IPS DF 6.9 (cell line): ENCODE measurements around the gene C10orf90.
A peak's percentile ranks its signal among the peaks of the same experiment; 100 is the strongest.
"Not testable (repeated sequence)": the region's sequence is repeated elsewhere in the genome, so short reads cannot be mapped to it uniquely, and the experiment has no call there.

Experiments
- DNase-seq: peaks from one replicate; pipeline ENCODE4 v3.0.0-alpha.2; 2013; ENCODE audit warnings: low read depth, low spot score
- H3K27ac ChIP-seq: one replicate; pipeline ENCODE4 v1.5.1; 2013; ENCODE audit warnings: low read length, control low read depth
- H3K27me3 ChIP-seq: 2 replicates; pipeline ENCODE4 v1.6.1; 2013; ENCODE audit warnings: mild to moderate bottlenecking, low read length; ENCODE audit not compliant: control insufficient read depth, insufficient read depth
- H3K36me3 ChIP-seq: 2 replicates; pipeline ENCODE4 v1.6.1; 2013; ENCODE audit warnings: low read length; ENCODE audit not compliant: control insufficient read depth, insufficient read depth
- H3K4me1 ChIP-seq: 2 replicates; pipeline ENCODE4 v1.6.1; 2013; ENCODE audit warnings: low read length; ENCODE audit not compliant: control insufficient read depth, insufficient read depth
- H3K4me3 ChIP-seq: 2 replicates; pipeline ENCODE4 v1.5.1; 2013; ENCODE audit warnings: mild to moderate bottlenecking, low read length
- H3K9me3 ChIP-seq: 2 replicates; pipeline ENCODE4 v1.6.1; 2013; ENCODE audit warnings: low read length, inconsistent platforms; ENCODE audit not compliant: control insufficient read depth, insufficient read depth
- WGBS: extraction: QIAGEN DNeasy Blood & Tissue Kit; methylation state at CpG from one replicate; pipeline ENCODE4 v1.1.7; 2013; ENCODE audit warnings: mixed read lengths, missing lambda C conversion rate; ENCODE audit not compliant: insufficient read length, insufficient coverage; 5-methylcytosine and 5-hydroxymethylcytosine counted together

The C10orf90 gene

DNA sequence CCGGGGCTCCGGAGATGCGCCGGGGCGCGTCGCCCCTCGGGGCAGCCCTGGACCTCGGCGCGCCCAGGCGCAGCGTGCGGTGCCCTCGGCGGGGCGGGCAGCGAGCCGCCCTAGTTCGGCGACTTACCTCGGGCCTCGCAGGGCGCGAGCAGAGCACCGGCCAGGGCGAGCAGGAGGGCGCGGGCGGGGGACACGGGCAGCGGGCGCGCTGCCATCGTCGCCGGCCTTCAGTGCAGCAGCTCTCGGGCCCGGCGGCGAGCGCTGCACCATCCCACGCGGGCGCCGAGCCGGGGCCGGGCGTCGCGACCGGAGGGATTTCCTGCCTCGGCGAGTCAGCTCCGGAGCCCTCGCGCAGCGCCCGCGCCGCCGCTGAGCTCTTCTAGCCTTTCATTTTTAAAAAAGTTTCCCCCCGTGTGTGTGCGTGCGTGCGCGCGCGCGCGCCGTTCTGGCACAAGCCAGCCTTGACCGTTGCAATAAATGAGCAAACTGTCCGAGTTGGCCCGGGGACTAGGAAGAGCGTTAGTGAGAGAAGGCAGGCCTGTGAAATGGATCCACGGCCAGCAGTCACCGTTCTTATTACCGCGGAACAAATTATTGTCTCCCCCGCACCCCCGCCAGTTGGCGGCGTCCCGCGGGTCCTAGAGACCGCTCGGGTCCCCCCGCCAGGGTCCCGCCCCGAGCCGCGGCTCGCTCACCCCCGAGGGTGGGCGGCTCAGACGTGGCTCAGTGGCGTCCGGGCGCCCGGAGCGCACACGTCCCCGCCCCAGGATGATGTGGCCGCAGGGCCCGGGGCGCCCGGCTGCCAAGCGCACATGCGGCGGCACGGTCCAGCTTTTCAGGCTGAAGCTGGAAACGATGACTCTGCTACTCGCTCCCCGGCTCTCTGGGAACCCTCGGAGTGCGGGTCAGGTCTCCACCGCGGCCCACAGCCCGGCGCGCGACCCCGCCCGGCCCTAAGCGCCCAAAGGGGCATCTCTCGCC is 282.3 kb downstream of the C10orf90 start, which contains the start of gene ADAM12:
TSS of gene ADAM12 (minus strand) at position 547 of the 981 bp plus-strand sequence. CDS start at position 215, 332 bp downstream.
- WGBS: no CpG with 5 or more reads among the region's 127 CpGs
- Histone ChIP-seq H3K4me1 (no peaks in the 10 kb centered on the region; the same call in 1 of the 2 replicates), H3K36me3 (no peaks in the 10 kb centered on the region; the same call in 1 of the 2 replicates), H3K27ac (no peak within 1 kb of the TSS), H3K9me3 (no peaks in the 10 kb centered on the region), H3K27me3 (peaks cover 20% of the 10 kb centered on the region; the same call in 1 of the 2 replicates), H3K4me3 (peak within 1 kb of the TSS; percentile 77)
- no peak for DNase-seq

DNA sequence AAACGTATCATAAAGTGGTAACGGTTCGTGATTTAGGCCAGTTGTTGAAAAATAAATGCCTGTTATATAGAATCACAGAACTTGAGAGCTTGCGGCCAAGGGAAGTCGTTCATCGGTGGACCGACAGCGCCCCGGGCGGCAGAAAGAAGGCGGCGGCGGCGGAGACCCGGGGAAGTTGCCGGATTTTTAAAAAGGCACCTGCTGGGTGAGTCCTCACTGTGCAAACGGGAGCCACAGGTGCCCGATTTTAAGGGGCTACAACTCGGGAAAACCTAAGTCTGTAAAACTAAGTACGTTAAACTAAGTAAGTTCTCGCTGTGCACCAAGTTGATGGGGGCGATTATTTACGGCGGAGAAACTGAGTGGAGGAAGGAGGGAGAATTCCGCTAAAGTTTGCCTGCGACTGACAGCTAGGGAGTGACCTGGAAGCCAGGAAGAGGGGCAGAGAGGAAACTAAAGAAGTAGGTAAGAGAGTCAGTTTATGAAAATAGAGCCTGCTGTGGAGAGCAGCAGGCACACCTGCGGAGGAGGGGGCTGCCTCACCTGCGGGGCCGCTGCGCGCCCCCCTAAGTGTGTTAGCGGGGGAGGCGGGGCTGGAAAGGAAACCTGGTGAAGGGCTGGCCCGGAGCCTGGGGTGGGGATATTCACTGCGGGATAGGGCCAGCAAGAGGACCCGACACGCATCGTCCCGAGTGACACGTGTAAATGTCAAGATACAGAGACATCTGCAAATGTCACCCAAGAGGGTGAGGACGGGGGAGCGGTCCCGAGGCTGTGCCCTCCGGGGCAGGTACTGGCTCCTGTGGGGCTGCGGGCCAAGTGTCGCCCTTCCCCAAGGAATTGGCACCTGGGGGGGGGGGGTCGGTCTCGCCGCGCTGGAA is 283.2 kb downstream of the C10orf90 start:
- Histone ChIP-seq H3K36me3 (no peaks in the 10 kb centered on the region; the same call in 1 of the 2 replicates), H3K4me1 (no peaks in the 10 kb centered on the region; the same call in 1 of the 2 replicates), H3K9me3 (no peaks in the 10 kb centered on the region), H3K27me3 (peaks cover 20% of the 10 kb centered on the region; the same call in 1 of the 2 replicates), H3K4me3 (peak overlapping the region; percentile 77; the same call in 1 of the 2 replicates), H3K27ac (no peak overlapping the region)
- WGBS: no CpG with 5 or more reads among the region's 50 CpGs
- DNase-seq: no peak

DNA sequence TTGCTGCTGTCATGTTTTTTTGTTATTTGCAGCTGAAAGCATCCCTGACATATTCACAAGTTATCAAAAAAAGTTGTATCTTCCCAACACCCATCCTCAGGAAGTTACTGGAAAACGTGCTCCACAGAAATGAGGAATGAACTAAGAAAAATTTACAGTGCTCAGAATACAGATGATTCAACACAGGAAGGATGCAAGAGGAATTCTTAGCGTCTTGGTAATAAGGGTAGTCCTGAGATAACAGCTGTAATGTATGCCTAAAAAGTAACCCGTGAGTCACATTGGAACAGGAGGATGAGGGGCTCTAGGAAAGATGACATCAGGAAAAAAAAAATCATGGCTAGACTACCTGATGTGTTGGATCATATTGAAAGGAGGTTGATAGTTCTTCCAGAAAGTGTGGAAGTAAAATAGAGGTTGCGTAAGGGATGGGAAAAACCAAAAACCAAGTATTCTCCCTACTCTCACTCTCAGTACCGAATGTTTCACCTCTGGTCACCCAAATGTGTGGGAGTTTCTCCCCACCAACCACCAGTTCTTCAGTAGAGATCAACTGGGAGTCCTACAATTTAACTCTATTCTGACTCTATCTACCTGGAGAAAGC is 286.1 kb downstream of the C10orf90 start:
- DNase-seq: no peak
- no peaks in the 10 kb centered on the region for H3K9me3 ChIP-seq
- WGBS: no CpG with 5 or more reads among the region's 5 CpGs
- H3K4me3 ChIP-seq: no peak overlapping the region
- H3K27ac ChIP-seq: no peak overlapping the region
- peaks cover 16% of the 10 kb centered on the region; the same call in 1 of the 2 replicates for H3K27me3 ChIP-seq
- H3K36me3 ChIP-seq: no peaks in the 10 kb centered on the region; the same call in 1 of the 2 replicates
- no peaks in the 10 kb centered on the region; the same call in 1 of the 2 replicates for H3K4me1 ChIP-seq

DNA sequence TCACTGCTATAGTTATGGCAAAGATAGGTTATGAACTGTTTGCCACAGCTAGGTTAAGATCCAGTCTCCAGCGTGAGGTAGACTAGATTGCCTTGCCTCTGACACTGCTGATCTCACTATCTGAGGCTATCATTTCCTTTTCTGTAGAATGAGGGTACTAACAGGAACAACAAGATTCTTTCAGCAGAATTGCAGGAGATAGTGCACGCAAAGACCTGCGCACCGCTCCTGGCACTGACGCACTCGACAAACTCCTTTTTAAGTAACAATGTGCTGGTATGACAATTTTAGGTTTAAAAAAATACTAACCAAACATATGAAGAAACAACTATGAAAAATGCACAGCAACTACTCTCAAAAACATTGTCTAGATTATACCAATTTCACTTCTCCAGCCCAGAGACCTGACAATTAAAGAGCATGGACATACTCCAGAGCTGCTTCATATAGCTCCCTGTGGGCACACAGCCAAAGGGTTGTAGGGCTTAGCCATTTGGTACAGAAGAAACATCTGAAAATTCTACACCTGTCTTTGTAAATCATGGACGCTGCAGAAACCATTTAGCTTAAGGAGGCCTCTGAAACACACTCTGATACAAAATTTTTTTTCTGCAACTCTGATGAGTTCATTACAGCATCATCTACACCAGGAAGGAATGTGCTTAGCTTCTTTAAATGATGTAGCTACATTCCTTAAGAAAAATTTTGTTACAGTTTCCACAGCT is 290.0 kb downstream of the C10orf90 start:
- Histone ChIP-seq H3K9me3 (no peaks in the 10 kb centered on the region), H3K4me1 (no peaks in the 10 kb centered on the region), H3K27me3 (no peaks in the 10 kb centered on the region), H3K4me3 (no peak overlapping the region), H3K27ac (no peak overlapping the region), H3K36me3 (no peaks in the 10 kb centered on the region)
- no peak for DNase-seq
- no CpG with 5 or more reads among the region's 7 CpGs for WGBS

DNA sequence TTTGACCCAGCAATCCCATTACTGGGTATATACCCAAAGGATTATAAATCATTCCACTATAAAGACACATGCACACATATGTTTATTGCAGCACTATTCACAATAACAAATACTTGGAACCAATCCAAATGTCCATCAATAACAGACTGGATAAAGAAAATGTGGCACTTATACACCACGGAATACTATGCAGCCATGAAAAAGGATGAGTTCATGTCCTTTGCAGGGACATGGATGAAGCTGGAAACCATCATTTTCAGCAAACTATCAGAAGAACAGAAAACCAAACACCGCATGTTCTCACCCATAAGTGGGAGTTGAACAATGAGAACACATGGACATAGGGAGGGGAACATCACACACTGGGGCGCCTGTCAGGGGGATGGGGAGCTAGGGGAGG is 291.3 kb downstream of the C10orf90 start:
- DNase-seq, H3K4me1 ChIP-seq, H3K27me3 ChIP-seq, H3K4me3 ChIP-seq, H3K9me3 ChIP-seq, H3K36me3 ChIP-seq, H3K27ac ChIP-seq: not testable (repeated sequence)
- whole genome bisulfite sequencing: no CpG with 5 or more reads among the region's 3 CpGs

DNA sequence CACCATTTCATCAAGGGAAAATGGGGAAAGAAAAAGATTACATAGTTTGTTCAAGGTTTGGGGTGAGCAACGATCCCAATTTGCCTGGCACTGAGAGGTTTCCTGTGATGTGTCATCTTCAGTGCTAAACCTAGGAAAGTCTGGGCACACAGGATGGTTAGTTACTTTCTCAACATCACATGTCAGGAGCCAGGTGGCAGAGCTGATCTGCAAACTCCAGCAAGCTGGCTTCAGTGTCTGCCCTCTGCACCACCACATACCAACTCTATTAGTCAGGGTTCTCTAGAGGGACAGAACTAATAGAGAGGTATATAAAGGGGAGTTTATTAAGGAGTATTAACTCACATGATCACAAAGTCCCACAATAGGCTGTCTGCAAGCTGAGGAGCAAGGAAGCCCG is 293.5 kb downstream of the C10orf90 start:
- H3K27ac ChIP-seq: no peak overlapping the region
- WGBS: no CpG with 5 or more reads among the region's 2 CpGs

DNA sequence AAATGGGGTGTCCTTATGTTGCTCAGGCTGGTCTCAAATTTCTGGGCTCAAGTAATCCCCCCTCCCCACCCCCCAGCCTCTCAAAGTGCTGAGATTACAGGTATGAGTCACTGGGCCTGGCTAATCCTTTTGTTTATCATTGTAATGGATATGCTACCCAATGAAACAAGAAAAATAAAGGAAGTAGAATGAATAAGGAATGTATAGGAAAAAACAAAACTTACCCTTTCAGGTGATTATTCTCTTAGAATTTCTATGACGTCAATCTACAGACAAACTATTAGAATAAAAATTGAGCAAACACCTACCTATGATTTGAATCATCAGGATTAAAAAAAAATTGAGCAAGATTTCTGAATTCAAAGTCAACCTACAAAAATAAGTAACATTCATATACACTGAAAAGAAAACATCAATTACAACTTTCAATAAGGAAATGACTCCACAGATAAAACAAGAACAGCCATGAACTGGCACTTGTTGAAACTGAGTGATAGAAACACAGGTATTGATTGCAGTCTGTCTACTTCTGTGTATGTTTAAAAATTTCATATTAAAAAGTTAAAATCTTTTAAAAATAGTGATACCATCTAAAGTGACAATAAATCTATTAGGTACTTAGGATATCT is 294.5 kb downstream of the C10orf90 start:
- no CpG with 5 or more reads among the region's 1 CpG for WGBS
- Histone ChIP-seq H3K4me1 (no peaks in the 10 kb centered on the region), H3K27me3 (no peaks in the 10 kb centered on the region), H3K36me3 (no peaks in the 10 kb centered on the region), H3K9me3 (no peaks in the 10 kb centered on the region), H3K4me3 (no peak overlapping the region), H3K27ac (no peak overlapping the region)
- DNase-seq: no peak

More for the DNA sequence above, 293.5 kb downstream of the C10orf90 start:
- Histone ChIP-seq H3K4me1 (no peaks in the 10 kb centered on the region), H3K9me3 (no peaks in the 10 kb centered on the region), H3K27me3 (no peaks in the 10 kb centered on the region), H3K36me3 (no peaks in the 10 kb centered on the region), H3K4me3 (no peak overlapping the region)
- no peak for DNase-seq

DNA sequence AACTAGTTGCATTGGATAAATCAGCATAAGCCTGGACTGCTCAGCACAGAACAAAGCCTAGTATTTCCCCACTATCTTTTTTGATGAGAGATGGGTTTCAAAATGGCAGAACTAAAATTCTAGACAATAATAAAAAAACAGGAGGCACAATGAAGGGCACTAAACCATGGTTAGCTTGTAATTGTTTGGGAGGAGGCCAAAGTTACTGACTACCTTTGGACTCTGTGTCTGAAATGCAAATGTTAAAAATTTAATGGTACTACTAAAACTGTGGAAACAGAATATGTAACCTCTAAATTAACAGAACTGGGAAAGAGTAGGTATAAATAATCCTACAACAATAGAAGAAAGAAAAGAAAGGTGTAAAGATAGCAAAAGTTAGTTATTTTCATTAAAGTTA is 295.2 kb downstream of the C10orf90 start:
- DNase-seq: no peak
- Histone ChIP-seq H3K4me1 (no peaks in the 10 kb centered on the region), H3K27me3 (no peaks in the 10 kb centered on the region), H3K27ac (no peak overlapping the region), H3K9me3 (no peaks in the 10 kb centered on the region), H3K36me3 (no peaks in the 10 kb centered on the region), H3K4me3 (no peak overlapping the region)
